NCI-H146 treated with DMSO at 0.1 percent for 48 hours (cell line): ENCODE results near the gene CCDC85C.
A peak's percentile ranks its signal among the peaks of the same experiment; 100 is the strongest.

Experiments
- DNase-seq: peaks from one replicate; lab custom pipeline; 2025; ENCODE audit not compliant: unreplicated experiment; lab: John Stamatoyannopoulos, UW

CCDC85C gene

DNA sequence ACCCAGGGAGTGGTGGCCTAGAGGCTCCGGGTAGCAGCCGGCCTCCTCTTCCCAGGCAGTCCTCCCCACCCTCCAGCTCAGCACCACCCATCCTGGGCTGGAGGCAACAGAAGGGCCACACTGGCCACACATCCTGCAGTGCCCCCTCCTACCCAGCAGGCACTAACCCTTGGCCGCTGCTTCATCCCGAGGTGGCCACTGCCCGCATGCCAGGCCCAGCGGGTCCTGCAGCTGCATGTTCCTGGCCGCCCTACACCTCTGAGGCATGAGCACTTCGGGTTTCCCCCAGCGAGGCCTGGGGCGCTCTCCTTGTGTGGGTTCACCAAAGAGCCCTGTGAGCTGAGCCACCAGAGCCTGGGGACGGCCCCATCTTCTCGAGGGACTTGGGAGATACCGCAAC, 61.4 kb downstream of the CCDC85C start:
- DNase-seq: no peak

DNA sequence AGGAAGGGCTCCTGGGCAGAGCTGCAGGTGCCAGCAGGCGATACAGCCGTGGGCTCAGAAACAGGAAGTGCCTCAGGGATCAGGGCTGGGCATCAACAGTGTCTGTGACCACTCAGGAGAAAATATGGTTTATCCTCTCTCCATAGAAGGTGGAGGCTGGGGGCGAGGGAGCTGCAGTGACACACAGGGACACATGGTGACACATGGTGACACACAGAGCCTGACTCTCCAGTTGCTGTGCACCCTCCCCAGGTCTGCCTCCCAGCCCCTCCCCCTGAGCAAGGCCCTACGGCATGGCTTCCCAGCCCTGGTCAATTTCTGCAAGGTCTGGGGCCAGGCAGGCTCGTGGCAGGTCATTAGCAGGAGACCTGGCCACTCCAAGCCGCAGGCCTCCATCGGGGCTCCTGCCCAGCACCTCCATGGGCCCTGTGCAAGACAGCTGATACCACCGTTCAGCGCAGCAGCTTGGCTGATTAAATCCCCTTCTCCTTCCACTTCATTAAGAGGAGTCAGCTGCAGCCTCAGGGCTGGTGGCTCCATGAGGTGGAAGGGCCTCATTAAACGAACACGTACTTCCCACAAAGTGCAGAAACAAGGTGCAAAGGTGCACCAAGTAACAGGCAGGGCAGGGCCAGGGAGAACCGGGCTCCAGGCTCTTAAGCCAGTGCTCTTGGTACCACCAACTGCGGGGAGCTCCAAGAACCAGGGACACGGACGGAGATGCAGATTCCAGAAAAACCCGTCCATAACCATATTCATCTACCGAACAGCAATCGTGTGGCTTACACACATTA, 62.1 kb downstream of the CCDC85C start:
- DNase-seq: peak; percentile 10

DNA sequence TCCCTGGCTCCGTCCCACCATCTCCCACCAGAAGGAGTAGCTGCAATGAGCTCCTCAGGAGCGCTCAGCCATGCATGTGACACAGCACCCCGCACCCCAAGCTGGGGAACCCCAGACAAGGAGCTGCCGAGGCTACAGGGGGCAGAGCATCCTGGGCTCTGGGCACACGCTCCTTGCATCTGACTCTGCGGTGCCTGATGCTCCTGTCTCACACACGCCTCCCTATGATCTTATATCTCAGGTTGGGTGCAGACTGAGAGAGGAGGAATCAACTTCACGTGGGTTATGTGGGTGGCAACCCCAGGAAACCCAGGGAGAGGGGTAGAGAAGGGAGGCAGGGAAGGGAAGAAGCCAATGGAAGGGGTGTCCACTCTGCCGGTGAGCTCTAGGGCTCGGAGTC, 62.8 kb downstream of the CCDC85C start:
- no peak for DNase-seq

DNA sequence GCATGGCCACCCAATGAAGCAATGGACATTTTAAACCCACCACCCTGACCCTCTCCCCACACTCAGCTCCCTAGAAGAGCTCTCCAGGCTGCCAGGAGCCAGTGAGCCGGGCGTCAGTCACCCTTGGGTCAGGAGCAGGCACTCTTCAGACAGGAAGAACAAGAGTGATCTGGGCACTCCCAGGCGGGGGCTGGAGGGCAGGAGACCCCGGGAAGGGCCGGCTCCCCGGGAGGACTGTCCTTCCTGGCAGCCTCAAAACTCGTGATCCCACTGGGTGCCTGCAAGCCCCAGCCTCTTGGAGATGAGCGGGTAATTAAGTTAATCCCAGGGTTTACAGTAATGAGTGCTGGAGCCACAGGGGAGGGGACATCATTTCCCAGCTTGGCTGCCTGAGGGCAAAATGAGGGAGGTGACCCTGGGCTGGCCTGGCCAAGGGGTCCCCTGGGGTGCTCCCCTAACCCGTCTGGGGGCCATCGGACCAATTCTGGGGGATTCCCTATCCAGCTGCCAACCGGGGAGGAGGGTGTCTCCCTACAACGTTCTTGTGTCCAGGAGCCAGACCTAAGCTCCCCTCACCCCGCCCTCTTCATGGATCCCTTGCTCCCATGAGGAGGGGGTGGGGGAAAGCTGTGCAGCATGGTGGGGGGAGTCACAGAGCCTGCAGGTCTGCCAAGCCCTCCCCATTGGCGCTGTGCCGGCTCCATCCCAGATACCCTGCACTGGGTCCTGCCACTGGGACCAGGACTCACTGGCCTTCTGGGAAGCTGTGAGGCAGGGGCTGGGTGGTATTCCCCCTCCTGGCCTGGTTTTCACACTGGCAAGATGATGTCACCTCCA, 63.6 kb downstream of the CCDC85C start:
- DNase-seq: peak; percentile 5

DNA sequence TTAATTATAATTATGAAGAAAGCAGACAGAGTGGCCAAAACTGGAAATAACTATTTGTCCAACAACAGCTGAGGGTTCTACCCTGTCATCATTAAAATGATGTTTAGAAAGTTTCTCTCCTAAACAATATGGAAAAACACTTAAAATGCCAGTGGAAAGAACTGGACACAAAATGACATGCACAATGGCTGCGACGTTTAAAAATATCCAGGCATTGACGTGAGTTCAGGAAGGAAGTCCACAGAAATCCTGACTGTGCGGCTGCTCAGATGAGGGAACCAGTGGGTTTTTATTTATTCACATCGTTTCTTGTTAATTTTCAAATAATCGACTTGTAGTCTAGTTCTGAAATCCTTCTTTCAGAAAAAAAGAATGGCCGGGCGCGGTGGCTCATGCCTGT, 64.5 kb downstream of the CCDC85C start:
- DNase-seq: no peak

DNA sequence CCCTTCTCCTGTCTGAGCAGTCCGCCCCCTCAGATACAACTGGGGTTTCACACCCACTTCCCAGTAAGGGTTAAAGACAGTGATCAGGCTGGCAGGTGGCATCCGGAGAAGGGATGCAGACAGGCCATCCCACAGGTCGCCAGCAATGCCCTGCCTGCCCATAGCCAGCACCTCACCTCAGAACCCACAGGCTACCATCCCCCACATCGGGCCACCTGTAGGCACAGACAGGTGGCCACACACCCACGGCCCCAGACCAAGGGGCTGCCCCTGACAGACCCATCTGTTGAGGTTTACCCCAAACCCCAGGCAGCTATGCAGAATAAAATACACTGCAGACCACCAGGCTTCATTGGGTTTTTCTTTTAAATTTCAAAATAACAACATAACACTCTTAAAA, 65.3 kb downstream of the CCDC85C start:
- DNase-seq: no peak

DNA sequence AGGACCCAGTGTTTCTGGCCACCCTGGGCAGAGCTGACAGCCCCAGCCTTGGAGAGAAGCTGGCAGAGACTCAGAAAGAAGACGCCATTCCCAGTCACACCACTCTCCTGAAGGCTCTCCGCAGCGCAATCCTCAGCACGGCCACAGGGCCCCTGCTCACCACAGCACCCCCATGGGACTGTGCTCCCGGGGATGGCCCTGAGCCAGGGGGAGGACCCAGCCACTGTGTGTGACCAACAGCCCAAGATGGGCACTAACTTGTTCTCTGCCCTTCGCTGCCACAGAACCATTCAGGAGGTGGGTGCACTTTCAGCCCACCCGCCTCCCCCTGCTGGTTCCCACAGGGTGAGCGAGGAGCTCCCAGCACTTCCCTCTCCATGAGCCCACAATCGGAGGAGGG, 65.7 kb downstream of the CCDC85C start:
- DNase-seq: no peak

DNA sequence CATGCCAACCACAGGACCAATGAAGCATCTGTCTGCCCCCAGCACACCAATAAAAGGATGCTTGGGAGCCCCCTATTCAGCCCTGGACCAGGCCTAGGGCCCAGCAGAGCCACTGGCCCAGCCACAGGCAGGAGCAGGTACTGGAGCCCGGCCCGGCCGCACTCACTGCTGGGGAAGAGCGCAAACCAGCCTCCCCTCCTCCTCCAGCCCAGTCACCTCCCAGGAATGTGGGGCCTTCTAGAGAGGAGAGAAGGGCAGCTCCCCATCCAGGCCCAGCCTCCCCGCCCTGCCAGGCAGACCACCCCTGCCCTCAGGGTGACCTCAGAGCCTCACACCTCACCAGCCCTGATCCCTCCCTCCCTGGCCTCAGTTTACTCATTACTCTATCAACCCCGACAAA, 66.6 kb downstream of the CCDC85C start:
- no peak for DNase-seq

DNA sequence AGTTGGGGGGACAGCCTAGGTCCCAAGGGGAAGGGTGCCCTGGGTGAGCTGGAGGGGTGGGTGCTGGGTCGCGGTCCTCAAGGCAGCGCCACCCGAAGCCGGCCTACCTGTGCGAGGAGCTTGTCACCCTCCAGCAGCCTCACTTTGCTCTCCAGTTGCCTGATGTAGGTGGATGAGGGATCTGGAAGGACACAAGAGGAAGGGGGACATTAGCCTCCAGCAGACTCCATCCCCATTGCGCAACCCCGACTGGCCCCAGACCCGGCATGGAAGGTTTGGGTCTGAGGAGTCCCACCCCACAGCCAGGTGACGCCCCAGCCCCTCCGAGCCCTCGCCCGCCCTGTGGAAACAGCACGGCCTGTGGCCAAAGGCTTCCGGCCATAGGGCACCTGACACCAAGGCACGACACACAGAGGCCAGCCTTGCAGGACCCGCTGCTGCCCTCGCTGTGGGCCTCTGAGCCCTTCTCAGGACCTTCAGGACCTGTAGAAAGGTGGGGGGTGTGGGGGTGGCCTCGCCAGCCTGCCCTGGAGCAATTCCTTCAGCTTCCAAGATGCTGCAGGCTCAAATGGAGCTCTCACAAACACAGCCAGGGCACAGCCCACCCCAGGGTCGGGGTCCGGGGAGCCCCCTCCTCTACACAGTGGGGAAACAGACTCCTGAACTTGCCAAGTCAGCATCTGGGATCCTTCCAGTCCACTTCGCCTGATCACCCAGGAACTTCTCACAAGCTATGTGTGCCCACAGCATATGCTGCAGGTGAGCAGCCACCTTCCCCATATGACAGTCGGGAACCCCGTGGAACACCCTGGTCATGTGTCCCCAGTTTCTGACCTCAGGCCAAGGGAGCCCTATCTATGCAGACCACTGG, 67.9 kb downstream of the CCDC85C start:
- no peak for DNase-seq

DNA sequence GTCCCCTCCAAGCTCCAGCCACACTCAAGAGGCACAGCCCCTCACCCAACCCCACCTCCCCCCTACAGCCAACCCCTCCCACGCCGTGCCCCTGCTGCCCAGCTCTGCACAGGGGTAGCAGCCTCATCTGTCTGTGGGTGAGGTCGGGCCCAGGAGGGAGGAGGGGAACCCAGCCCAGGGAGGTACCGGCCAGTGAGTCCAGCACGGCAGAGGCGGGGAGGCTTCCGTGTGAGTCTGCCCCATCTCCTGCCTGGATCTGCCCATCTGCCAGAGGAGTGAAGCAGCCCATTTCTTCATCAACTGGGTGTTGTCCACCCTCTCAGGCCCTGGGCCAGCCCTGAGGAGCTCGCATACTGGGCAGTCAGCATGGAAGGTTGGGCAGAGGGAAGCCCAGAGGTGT, 68.6 kb downstream of the CCDC85C start:
- DNase-seq: no peak

DNA sequence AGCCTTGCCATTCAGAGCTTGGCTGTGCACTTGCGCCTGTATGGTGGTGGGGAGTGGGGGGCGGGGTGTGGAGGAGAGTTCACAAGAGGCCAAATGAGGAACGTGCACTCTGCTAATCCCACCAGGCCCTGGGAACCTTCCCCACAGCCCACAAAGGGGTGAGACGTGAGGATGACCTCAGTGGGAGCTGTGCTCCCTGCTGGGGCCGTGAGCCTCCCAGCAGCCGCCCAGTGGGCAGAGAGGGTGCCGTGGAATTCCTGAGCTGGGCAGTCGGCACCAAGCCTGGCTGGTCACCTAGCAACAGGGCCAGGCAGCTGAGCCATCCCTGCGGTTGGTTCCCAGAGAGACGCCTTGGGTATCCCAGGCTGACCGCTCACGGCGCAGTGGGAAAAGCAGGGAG, 69.1 kb downstream of the CCDC85C start:
- DNase-seq: no peak

DNA sequence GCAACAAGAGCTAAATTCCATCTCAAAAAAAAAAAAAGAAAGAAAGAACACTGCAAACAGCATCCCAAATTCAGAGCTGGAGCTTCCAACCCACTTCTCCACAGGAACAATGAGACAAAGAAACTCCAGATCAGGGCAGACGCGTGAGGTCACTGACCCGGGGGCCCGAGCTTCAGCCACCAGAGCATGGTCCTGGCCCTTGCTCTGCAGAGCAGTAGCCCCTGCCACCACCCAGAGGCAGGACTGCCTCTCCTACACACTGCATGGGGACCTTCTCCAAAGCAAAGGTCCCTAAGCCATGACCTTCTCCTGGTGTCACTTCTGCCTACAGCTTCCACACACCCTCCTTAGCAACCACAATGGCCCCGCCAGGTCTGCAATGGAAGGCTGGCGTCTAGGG, 69.7 kb downstream of the CCDC85C start:
- no peak for DNase-seq

DNA sequence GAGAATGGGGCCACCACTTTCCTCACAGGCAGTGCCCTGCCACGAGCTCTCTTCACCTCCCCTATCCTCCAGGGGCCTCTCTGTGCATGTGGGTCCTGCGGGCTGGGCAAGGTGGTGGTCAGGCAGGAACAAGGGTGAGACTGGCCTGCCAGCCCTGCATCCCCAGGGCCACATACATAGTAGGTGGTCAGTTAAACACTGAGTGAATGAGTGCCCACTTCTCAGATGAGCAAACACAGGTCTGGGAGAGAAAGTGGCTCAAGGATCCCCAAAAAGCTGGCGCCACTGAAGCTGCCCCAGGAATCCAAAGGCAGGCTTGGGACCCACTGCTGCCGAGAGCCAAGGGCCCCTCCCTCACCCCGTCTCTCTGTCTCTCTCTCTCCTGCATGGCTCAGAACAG, 71.7 kb downstream of the CCDC85C start:
- no peak for DNase-seq

DNA sequence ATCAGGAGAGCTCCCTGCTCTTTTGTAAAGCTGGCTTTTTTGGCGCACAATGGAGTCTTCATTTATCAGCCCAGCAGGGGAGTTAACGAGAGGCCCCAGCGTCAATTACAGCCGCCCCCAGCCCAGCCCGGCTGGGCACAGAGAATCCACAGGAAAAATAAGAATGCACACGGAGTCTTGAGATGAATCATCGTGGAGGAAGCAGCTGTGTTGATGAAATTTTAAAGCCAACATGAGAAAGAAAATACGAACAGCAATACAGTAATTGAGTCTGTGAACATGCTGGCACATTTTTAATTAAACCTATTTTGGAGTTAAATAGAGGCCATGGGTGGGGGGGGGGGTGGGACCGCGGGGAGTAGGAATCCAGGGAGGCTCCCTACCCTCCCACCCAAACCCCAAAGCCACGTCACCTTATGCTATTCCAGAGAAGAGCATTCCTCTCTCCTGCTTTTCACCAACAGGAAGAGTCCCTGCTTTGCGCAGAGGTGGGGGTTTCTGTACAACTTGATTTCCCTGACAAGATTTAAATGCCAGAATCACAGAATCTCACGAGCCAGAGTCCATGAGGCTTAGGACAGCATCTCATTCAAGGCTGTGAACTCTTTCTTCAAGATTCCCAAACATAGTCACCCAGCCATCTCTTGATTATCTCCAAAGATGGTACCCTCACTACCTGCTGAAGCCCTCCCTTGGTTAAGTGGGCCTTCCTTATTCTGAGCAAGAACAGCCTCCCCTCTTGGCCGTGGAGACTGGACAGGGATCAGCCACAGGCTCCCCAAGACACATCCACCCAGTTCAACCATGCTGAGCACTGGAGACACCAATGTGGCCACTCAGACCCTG, 72.5 kb downstream of the CCDC85C start:
- DNase-seq: peak; percentile 3

DNA sequence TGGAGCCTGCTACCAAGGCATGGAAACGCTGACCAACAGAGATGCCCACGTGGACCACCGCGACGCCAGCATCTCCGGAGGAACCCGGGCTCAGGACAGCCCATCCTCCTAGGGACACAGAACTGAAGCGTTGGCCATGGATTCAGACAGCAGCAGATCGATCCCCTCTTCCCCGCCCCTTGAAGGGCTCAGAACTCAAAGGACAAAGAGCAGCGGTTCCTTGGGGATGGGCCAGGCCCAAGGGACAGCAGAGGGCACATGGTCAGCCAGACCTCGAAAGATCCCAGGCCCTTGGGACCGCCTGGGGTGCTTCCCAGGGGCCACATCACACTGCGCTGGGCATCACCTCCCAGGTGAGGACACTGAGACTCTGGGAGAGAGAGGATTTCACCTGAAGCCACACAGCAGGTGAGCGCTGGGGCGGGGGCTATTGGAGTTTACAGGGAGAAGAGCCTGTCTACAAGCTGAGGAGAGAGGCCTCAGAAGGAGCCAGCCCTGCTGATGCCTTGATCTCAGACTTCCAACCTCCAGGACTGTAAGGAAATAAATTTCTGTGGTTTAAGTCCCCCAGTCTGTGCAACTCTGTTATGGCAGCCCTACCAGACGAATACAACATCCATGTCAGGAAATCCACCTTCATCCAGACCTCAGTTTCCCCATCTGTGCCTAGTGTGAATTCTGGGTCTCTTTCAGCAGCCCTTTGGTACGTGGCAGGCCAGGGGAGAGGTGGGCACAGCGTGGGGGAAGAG, 73.4 kb downstream of the CCDC85C start:
- no peak for DNase-seq

DNA sequence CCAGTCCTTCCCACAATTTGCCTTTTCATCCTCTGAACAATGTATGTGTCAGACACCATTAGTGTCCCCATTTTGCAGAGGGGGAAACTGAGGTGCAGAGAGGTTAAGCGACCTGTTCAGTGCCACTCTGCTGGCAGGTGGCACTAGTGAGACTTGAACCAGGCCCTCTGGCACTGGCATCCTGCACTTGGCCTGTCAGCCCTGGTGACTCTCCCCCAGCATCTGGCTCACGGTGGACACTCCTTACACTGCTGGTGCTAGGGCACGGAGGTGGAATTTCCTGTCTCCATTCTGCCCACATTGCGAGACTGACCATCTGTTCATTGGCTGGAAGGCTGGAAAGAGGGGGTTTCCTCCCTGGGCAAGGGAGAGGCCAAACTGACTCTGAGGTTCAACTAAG, 74.1 kb downstream of the CCDC85C start:
- no peak for DNase-seq

DNA sequence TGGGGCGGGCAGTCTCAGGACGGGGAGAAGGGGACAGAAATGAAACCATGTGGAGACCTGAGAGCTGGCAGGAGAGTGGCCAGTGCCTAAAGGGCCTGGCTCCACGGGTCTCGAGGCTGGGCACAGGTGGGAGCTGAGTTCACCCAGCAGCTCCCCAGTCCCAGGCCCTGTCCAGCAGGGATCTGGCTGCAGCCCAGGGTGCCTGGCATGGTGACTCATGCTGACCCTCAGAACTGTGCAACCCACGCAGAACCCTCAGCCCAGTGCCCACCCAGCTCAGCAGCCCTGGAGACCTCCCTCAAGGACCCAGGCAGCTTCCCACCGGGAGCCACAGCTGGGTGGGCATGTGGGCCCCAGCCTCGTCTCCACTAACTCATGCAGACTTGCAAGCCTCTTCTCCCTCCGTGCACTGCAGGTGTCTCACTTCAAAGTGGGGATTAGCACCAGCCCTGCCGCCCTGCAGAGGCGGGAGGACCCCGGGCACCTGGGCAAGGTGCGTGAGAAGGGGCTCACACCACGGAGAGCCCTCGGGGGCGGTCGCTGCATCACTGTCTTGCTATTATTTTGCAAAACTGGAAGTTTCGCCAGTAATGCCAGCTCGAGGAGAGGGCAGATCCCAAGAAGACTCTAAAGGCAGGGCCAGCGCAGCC, 76.5 kb downstream of the CCDC85C start:
- DNase-seq: no peak

DNA sequence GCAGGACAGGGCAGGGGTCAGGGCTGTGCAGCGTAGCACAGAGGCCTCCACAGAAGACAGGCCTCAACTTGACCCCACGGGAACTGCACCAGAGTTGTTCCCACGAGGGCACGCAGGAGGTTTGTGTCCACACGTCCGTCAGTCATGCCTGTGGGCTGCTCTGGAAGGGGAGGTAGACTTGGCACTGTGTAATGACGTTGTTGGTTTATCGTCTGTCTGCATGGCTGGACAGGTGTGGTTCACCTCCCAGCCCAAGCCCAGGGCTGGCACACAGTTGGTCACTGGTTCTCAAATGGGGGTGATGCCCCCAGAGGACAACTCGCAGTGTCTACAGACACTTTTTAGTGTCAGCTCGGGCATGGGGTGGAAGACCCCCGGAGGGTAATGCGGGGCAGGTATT, 77.0 kb downstream of the CCDC85C start:
- no peak for DNase-seq

DNA sequence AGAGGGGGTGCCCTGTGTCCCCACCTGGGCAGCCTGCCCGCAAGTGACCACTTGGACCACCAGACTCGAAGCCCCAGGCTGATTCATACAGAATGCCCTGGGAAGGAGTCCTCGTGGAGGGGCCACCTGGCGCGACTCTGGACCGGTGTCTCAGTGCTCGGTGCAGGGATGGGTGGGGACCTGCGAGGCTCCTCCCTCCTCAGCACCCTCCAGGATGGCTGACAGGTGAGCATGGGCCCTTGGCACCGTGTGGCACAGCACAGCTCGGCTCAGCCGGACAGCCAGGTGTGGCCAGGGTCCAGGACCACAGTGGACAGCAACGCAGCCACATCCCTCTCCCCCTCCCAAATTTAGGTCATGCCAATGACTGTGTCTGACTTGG, 78.3 kb downstream of the CCDC85C start:
- DNase-seq: no peak
